Naive thymus-derived CD8-positive, alpha-beta T cell (primary cell): ENCODE results near the gene SLC9A5. TPM values are rescaled to one million over a fixed set of nuclear protein-coding genes. Genes with fewer than 3 reads are reported as not detected.

Source experiments
- ATAC-seq, 2 donors: fragments of 150-1000 bp; cut with Tn5 transposase in 1 of 2; sonication (Bioruptor Pico), chemical (Tn5 transposase) in 1 of 2; 1 replicate in 1 of 2; 2 replicates in 1 of 2; pipeline ENCODE4 v1.10.0; 2021; ENCODE audit warnings: mild to moderate bottlenecking in 2 of 2, moderate library complexity in 2 of 2
- POLR2A ChIA-PET: fragments of 350-600 bp; sonication (Branson Sonifier 250); formaldehyde crosslinking; loops from one replicate; lab custom pipeline; 2021; ENCODE audit warnings: antibody characterized with exemption; lab: Charles Lee
- DNase-seq, 10 donors: peaks; one replicate each; pipeline versions ENCODE4 v3.0.0 to v3.0.0-alpha.2; 2020 to 2022
- H3K27ac Mint-ChIP-seq, 10 donors: one replicate each; pipeline ENCODE4 v1.8.0; 2020 to 2022; ENCODE audit warnings: mild to moderate bottlenecking in 10 of 10, mixed read lengths in 10 of 10, moderate library complexity in 4 of 10, inconsistent platforms in 1 of 10
- H3K27me3 Mint-ChIP-seq, 5 donors: one replicate each; pipeline ENCODE4 v1.8.0; 2021 to 2022; ENCODE audit warnings: mixed read lengths in 5 of 5
- H3K36me3 Mint-ChIP-seq, 3 donors: one replicate each; pipeline ENCODE4 v1.8.0; 2020 to 2022; ENCODE audit warnings: mixed read lengths in 3 of 3, mild to moderate bottlenecking in 2 of 3, inconsistent platforms in 1 of 3
- H3K4me1 Mint-ChIP-seq, 4 donors: one replicate each; pipeline ENCODE4 v1.8.0; 2021 to 2022; ENCODE audit warnings: mixed read lengths in 4 of 4
- H3K4me3 Mint-ChIP-seq, 10 donors: one replicate each; pipeline ENCODE4 v1.8.0; 2020 to 2022; ENCODE audit warnings: mild to moderate bottlenecking in 10 of 10, mixed read lengths in 10 of 10, moderate library complexity in 6 of 10, inconsistent platforms in 1 of 10
- H3K9me3 Mint-ChIP-seq, 9 donors: one replicate each; pipeline ENCODE4 v1.8.0; 2020 to 2022; ENCODE audit warnings: mixed read lengths in 9 of 9, mild to moderate bottlenecking in 3 of 9, inconsistent platforms in 1 of 9, moderate library complexity in 1 of 9
- polyA plus RNA-seq, 3 donors: library from polyadenylated mRNA; unstranded; fragments of 300-500 nt; fragmentation: Illumina TruSeq; gene quantifications; one replicate each; pipeline ENCODE4 v1.2.3, GENCODE V29; 2021
- total RNA-seq, 8 experiments: library from RNA in 2 of 8; stranded (reverse) in 2 of 8; gene quantifications; one replicate each; pipeline ENCODE4 v1.2.3 and lab custom pipeline; 2021 to 2026

Gene SLC9A5
- total and polyA plus RNA-seq, 5 experiments from 2014 or later = 0.04 to 2.7 (median 0.20) TPM

- H3K9me3 Mint-ChIP-seq = no peaks in the 10 kb centered on the region
- no peaks in the 10 kb centered on the region for H3K4me1 Mint-ChIP-seq
- ATAC-seq = no peak
- POLR2A ChIA-PET = interaction anchor here (0.6 kb wide), 1 partner anchor 473 kb away, joined by 4 read pairs; no protein-coding TSS in a partner anchor
- H3K27ac Mint-ChIP-seq = no peak overlapping the region
- DNase-seq = peak in 1 of 10 donors; percentile 24
- H3K27me3 Mint-ChIP-seq = peaks cover 0 to 3% (median 0%) of the 10 kb centered on the region in 5 donors
- no peaks in the 10 kb centered on the region for H3K36me3 Mint-ChIP-seq
- no peak overlapping the region for H3K4me3 Mint-ChIP-seq
Measured at GRCh38 chr16:67294938-67295361, 46.2 kb downstream of the SLC9A5 start.

- Mint-ChIP-seq H3K27ac (no peak overlapping the region), H3K36me3 (no peaks in the 10 kb centered on the region), H3K4me3 (no peak overlapping the region), H3K9me3 (no peaks in the 10 kb centered on the region), H3K4me1 (no peaks in the 10 kb centered on the region), H3K27me3 (peaks cover 0 to 3% (median 0%) of the 10 kb centered on the region in 5 donors)
- ATAC-seq = no peak
- POLR2A ChIA-PET = no interaction called here
- DNase-seq = no peak
Measured at GRCh38 chr16:67296420-67296819, 47.6 kb downstream of the SLC9A5 start.

- Mint-ChIP-seq H3K27ac (no peak overlapping the region), H3K4me3 (no peak overlapping the region), H3K36me3 (no peaks in the 10 kb centered on the region), H3K27me3 (peaks cover 0 to 7% (median 0%) of the 10 kb centered on the region in 5 donors), H3K9me3 (no peaks in the 10 kb centered on the region), H3K4me1 (no peaks in the 10 kb centered on the region)
- DNase-seq (no peak), ATAC-seq (no peak)
- POLR2A ChIA-PET = no interaction called here
Measured at GRCh38 chr16:67298277-67298676, 49.5 kb downstream of the SLC9A5 start.

- Mint-ChIP-seq H3K4me3 (no peak overlapping the region), H3K27ac (no peak overlapping the region), H3K27me3 (peaks cover 0 to 8% (median 0%) of the 10 kb centered on the region in 5 donors), H3K36me3 (no peaks in the 10 kb centered on the region), H3K9me3 (no peaks in the 10 kb centered on the region), H3K4me1 (no peaks in the 10 kb centered on the region)
- POLR2A ChIA-PET = no interaction called here
- ATAC-seq = no peak
- DNase-seq = no peak
Measured at GRCh38 chr16:67299269-67299668, 50.5 kb downstream of the SLC9A5 start.

- DNase-seq (no peak), ATAC-seq (no peak)
- peak overlapping the region in 1 of 10 donors; percentile 77 for H3K27ac Mint-ChIP-seq
- POLR2A ChIA-PET = no interaction called here
- H3K9me3 Mint-ChIP-seq = no peaks in the 10 kb centered on the region
- peaks cover 0 to 8% (median 3%) of the 10 kb centered on the region in 5 donors for H3K27me3 Mint-ChIP-seq
- no peak overlapping the region for H3K4me3 Mint-ChIP-seq
- no peaks in the 10 kb centered on the region for H3K4me1 Mint-ChIP-seq
- H3K36me3 Mint-ChIP-seq = no peaks in the 10 kb centered on the region
Measured at GRCh38 chr16:67301080-67301782, 52.5 kb downstream of the SLC9A5 start.

- no peaks in the 10 kb centered on the region for H3K36me3 Mint-ChIP-seq
- no peaks in the 10 kb centered on the region for H3K4me1 Mint-ChIP-seq
- DNase-seq (no peak), ATAC-seq (no peak)
- no peak overlapping the region for H3K4me3 Mint-ChIP-seq
- POLR2A ChIA-PET = no interaction called here
- H3K27me3 Mint-ChIP-seq = peaks cover 0 to 10% (median 6%) of the 10 kb centered on the region in 5 donors
- no peak overlapping the region for H3K27ac Mint-ChIP-seq
- no peaks in the 10 kb centered on the region for H3K9me3 Mint-ChIP-seq
Measured at GRCh38 chr16:67302076-67302475, 53.3 kb downstream of the SLC9A5 start.

- Mint-ChIP-seq H3K4me3 (no peak overlapping the region), H3K4me1 (no peaks in the 10 kb centered on the region), H3K27me3 (peaks cover 0 to 10% (median 6%) of the 10 kb centered on the region in 5 donors), H3K36me3 (no peaks in the 10 kb centered on the region), H3K9me3 (no peaks in the 10 kb centered on the region), H3K27ac (peak overlapping the region in 1 of 10 donors; percentile 71)
- POLR2A ChIA-PET = no interaction called here
- ATAC-seq (no peak), DNase-seq (no peak)
Measured at GRCh38 chr16:67302970-67303369, 54.2 kb downstream of the SLC9A5 start.

- H3K27ac Mint-ChIP-seq = peak overlapping the region in 1 of 10 donors; percentile 52
Measured at GRCh38 chr16:67304020-67304419, 55.2 kb downstream of the SLC9A5 start.

GRCh38 chr16:67305216-67306071 is 56.7 kb downstream of the SLC9A5 start:
- POLR2A ChIA-PET = no interaction called here
- Mint-ChIP-seq H3K9me3 (no peaks in the 10 kb centered on the region), H3K27ac (peak overlapping the region in 1 of 10 donors; percentile 24), H3K36me3 (no peaks in the 10 kb centered on the region), H3K4me3 (no peak overlapping the region), H3K4me1 (peaks cover 0 to 1% (median 0%) of the 10 kb centered on the region in 4 donors), H3K27me3 (peaks cover 0 to 10% (median 7%) of the 10 kb centered on the region in 5 donors)
- DNase-seq (peak in 1 of 10 donors; percentile 37), ATAC-seq (no peak)

More at GRCh38 chr16:67304020-67304419, 55.2 kb downstream of the SLC9A5 start:
- H3K9me3 Mint-ChIP-seq = no peaks in the 10 kb centered on the region
- no peak overlapping the region for H3K4me3 Mint-ChIP-seq
- no peaks in the 10 kb centered on the region for H3K36me3 Mint-ChIP-seq
- no peak for ATAC-seq
- peaks cover 0 to 1% (median 0%) of the 10 kb centered on the region in 4 donors for H3K4me1 Mint-ChIP-seq
- peaks cover 0 to 10% (median 7%) of the 10 kb centered on the region in 5 donors for H3K27me3 Mint-ChIP-seq
- no peak for DNase-seq
- POLR2A ChIA-PET = no interaction called here

GRCh38 chr16:67310561-67310960 is 61.8 kb downstream of the SLC9A5 start:
- no peak for ATAC-seq

GRCh38 chr16:67311607-67312488 is 63.1 kb downstream of the SLC9A5 start:
- H3K36me3 Mint-ChIP-seq = no peaks in the 10 kb centered on the region
- peak overlapping the region in 1 of 10 donors; percentile 3 for H3K27ac Mint-ChIP-seq
- POLR2A ChIA-PET = no interaction called here
- peaks cover 0 to 4% (median 0%) of the 10 kb centered on the region in 4 donors for H3K4me1 Mint-ChIP-seq
- H3K4me3 Mint-ChIP-seq = no peak overlapping the region
- H3K27me3 Mint-ChIP-seq = peaks cover 0 to 12% (median 2%) of the 10 kb centered on the region in 5 donors
- no peaks in the 10 kb centered on the region for H3K9me3 Mint-ChIP-seq
- ATAC-seq = no peak
- DNase-seq = no peak

More at GRCh38 chr16:67310561-67310960, 61.8 kb downstream of the SLC9A5 start:
- Mint-ChIP-seq H3K4me3 (no peak overlapping the region), H3K27me3 (peaks cover 0 to 10% (median 2%) of the 10 kb centered on the region in 5 donors), H3K27ac (no peak overlapping the region), H3K36me3 (no peaks in the 10 kb centered on the region), H3K4me1 (peaks cover 0 to 4% (median 0%) of the 10 kb centered on the region in 4 donors), H3K9me3 (no peaks in the 10 kb centered on the region)
- POLR2A ChIA-PET = no interaction called here
- no peak for DNase-seq

GRCh38 chr16:67312719-67313118 is 63.9 kb downstream of the SLC9A5 start:
- no peak for ATAC-seq
- Mint-ChIP-seq H3K4me3 (no peak overlapping the region), H3K27ac (peak overlapping the region in 1 of 10 donors; percentile 3), H3K4me1 (peaks cover 0 to 4% (median 0%) of the 10 kb centered on the region in 4 donors), H3K27me3 (peaks cover 0 to 13% (median 2%) of the 10 kb centered on the region in 5 donors), H3K36me3 (no peaks in the 10 kb centered on the region), H3K9me3 (no peaks in the 10 kb centered on the region)
- POLR2A ChIA-PET = no interaction called here
- DNase-seq = no peak
